VCaP (cell line): ENCODE measurements around the gene CAMTA1.

ENCODE experiments used
- H3K27ac ChIP-seq: fragments of 450-650 bp; 2 replicates; pipeline ENCODE4 v1.5.1; 2017
- CTCF ChIP-seq: fragments of 450-650 bp; conservative IDR thresholded peaks from 2 replicates; pipeline ENCODE4 v1.5.1; 2017; ENCODE audit warnings: mild to moderate bottlenecking, moderate library complexity

Gene CAMTA1

GRCh38 chr1:7809742-7810141 is 1024.5 kb downstream of the CAMTA1 start:
- TF ChIP-seq CTCF: no peak
- no peak overlapping the region for H3K27ac ChIP-seq

GRCh38 chr1:7810395-7810794 is 1025.1 kb downstream of the CAMTA1 start:
- no peak overlapping the region for H3K27ac ChIP-seq
- no peak for TF ChIP-seq CTCF

- no peak for TF ChIP-seq CTCF
Observed at GRCh38 chr1:7811476-7811875, 1026.2 kb downstream of the CAMTA1 start.

DNA sequence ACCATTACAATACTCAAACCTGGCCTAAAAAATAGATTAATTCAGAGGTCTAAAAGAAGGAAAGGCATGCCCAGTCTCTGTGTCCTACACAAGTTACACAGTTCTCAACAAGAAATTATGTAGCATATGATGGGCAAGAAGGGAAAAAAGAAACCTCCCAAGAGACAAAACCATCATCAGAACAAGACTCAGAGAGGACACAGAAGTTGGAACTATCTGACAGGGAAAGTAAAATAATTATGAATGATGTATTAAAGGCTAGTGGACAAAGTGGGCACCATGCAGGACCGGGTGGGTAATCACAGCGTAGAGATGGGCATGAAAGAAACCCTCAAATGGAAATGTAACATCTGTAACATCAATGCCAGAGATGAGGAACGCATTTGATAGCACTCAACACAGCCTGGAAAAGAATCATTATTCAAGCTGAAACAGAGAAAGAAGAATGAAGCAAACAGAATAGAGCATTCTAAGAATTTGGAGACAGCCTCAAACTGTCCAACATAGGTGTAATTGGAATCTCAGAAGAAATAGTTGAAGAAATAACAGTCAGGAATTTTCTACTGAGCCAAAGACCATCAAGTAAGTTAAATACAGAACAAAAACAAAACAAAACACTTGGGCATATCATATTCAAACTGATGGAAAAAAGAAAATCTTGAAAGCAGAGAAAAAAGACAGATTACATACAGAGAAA is 1028.6 kb downstream of the CAMTA1 start:
- no peak for TF ChIP-seq CTCF

More at GRCh38 chr1:7811476-7811875, 1026.2 kb downstream of the CAMTA1 start:
- H3K27ac ChIP-seq: no peak overlapping the region

More for the DNA sequence above, 1028.6 kb downstream of the CAMTA1 start:
- H3K27ac ChIP-seq: no peak overlapping the region
